Left forelimb (tissue), 1 donor: Measurements from ENCODE around the gene EPHA8.

Source experiments
- DNase-seq: peaks from one replicate; pipeline ENCODE4 v3.0.0-alpha.2; 2018; ENCODE audit warnings: low spot score

EPHA8 gene

DNA sequence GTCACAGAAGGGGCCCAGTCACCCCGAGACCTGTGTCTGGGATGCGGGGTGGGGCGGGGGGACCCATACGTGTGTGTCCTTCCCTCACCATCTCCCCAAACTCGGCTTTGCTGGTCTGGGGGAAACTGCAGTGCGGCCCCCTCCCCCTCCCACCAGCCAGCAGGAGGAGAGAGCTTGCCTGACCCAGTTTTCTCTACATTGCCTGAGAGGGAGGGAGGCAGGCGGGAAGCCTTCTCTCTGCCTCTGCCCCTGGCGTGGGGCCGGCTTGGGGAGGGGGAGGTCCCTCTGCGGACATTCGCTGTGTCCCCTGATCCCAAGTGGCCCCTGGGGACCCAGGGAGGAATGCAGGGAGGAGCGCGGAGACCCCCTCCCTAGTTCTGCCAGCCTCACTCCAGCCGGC is 3.9 kb downstream of the EPHA8 start:
- DNase-seq = no peak

DNA sequence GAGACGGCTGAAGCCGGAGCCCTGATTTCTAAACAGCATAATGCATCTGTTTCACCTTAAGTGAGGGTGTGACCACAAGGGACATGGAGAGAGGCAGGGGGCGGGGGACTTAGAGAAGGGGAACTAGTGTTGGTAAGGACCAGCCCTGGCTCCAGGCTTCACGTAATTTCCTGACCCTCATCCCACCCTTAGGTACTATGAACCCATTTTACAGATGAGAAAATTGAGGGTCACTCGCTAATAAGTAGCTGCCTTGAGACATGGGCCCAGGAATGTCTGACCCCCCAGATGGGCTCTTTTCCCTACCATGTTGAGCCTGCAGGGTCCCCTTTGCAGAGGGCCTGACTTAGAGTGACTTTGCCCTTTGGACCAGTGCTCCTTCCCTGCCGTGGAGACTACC is 4.7 kb downstream of the EPHA8 start:
- no peak for DNase-seq

DNA sequence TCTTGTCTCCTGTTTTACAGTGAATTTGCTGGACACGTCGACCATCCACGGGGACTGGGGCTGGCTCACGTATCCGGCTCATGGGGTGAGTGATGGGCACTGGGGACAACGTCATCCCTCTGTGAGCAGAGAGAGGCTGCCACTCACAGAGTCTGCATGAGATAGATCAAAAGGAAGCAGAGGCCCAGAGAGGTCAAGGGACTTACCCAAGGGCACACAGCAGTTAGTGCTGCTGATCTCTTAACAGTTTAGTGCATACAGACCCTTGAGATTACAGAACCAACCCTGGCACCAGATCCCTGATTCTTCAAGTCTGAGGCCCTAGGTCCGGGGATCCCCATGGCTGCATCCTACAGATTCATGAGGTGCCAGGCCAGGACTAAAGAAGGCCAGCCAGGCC is 6.0 kb downstream of the EPHA8 start:
- no peak for DNase-seq

DNA sequence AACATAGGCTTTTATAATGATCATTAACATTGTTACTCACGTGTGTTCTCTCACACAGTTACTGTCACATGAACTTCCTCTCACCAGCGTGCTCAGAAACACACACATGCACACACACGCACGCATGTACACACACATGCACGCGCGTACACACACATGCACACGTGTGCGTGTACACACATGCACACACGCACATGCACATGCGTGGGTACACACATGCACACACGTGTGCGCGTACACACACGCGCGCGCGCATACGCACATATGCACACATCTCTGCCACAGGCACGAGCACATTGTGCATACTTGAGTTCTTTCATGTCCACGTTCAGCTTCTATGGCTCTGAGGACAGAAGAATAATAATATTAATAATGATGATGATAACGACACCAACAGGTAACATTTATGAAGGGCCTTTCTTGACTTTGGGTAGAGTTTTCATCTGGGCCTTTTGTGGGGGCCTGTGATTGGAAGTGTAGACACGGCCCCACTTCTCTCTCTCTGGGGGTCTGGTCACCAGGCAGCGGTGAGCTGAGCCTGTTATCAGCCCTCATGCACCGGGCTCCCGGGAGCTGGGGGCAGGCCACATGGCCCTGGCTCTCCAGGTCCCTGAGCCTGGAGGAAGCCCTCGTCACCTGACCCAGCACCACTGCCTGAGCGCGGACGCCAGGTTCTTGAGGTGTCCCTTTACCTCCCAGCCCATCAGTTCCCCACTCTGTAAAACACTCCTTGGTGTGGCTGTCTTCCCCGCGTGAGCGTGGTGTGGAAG is 7.0 kb downstream of the EPHA8 start:
- no peak for DNase-seq

DNA sequence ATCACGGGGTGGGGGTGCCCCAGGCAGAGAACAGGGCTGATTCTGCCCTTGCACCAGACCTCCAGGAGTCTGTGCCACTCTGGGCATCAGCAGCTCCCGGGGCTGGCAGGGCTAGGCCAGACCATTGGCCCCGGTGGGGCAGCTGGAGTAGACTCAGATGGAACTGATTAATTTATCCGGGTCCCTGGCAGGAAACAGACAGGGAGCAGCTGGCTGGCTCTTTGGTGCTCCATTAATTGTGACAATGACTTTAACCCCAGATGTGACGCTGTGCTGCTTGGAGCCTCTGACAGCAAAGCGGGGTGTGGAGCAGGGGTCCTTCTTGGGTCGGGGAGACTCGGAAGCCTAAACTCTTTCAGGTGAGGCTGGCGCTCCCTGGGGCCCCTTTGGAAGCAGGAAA is 9.5 kb downstream of the EPHA8 start:
- DNase-seq = no peak

DNA sequence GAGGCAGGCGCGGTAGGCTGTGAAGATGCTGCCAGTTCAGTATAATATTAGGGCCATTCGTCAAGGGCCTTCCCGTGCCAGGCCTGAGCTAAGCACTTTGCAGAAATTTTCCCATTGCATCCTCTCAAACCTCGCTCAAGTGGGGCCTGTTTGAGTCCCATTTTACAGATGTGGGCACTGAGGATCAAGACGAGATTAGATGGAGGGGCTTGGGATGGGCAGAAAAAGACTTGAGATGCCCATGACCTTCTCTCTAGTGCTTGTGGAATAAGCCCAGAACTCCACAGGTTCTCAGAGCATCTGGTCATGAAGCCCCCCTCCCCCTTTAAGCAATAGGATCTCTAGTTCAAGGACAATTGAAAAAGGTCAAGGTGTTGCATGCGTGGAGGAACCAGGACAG is 9.9 kb downstream of the EPHA8 start:
- no peak for DNase-seq

DNA sequence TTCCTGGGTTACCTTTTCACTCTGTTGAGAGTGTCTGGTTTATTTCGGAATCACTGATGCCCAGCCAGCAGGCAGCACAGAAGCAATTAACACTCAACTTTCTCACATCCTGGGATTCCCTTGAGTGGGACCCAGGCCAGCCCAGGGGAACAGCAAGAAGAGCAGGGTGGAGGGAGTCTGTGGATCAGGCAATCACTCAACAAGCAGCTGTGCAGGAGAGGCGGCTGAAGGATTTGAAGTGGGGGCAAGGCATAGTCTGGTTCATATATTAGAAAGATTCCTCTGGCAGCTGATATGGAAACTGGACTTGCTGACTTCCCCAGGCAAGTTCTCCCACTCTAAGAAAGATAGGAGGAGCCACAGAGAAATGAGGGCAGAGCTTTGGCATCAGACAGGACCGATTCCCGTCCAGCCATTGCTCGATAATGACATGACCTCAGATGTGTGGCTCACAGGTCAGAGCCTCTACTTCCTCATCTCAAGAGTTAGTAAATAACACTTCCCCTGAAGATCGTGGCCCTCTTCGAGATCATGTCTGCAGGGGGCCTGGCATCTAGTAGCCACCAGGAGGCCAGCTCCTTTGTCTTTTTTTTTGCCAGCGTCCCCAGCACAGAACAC is 12.4 kb downstream of the EPHA8 start:
- DNase-seq = no peak

DNA sequence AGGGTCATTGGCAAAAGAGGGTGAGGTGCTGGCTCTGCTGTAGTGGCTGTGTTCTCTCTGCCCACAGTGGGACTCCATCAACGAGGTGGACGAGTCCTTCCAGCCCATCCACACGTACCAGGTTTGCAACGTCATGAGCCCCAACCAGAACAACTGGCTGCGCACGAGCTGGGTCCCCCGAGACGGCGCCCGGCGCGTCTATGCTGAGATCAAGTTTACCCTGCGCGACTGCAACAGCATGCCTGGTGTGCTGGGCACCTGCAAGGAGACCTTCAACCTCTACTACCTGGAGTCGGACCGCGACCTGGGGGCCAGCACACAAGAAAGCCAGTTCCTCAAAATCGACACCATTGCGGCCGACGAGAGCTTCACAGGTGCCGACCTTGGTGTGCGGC is 12.9 kb downstream of the EPHA8 start:
- no peak for DNase-seq

DNA sequence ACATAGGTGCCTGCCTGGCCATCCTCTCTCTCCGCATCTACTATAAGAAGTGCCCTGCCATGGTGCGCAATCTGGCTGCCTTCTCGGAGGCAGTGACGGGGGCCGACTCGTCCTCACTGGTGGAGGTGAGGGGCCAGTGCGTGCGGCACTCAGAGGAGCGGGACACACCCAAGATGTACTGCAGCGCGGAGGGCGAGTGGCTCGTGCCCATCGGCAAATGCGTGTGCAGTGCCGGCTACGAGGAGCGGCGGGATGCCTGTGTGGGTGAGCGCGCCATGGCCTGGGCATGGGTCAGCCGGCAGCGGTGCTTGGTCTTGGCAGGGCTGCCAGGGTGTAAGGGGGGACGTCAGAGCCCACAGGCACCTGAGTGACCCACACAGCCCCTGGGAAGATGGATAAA is 13.3 kb downstream of the EPHA8 start:
- DNase-seq = no peak

DNA sequence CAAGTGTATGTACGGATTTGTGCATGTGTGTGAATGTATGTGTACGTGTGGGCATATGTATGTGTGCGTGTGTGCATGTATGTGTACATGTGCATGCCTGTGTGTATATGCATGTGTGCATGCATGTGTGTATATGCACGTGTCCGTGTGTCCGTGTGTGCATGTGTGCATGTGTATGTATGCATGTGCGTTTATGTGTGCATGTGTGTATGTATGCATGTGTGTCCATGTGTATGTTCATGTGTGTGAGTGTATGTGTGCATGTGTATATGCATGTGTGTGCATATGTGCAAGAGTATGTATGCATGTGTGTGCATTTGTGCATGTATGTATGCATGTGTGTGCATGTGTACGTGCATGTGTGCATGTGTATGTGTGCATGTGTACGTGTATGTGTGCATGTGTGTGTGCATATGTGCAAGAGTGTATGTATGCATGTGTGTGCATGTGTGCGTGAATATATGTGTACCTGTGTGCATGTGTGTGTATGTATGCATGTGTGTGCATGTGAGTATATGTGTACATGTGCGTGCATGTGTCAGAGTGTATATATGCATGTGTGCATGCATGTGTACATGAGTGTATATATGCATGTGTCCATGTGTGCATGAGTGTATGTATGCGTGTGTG is 15.6 kb downstream of the EPHA8 start:
- no peak for DNase-seq

DNA sequence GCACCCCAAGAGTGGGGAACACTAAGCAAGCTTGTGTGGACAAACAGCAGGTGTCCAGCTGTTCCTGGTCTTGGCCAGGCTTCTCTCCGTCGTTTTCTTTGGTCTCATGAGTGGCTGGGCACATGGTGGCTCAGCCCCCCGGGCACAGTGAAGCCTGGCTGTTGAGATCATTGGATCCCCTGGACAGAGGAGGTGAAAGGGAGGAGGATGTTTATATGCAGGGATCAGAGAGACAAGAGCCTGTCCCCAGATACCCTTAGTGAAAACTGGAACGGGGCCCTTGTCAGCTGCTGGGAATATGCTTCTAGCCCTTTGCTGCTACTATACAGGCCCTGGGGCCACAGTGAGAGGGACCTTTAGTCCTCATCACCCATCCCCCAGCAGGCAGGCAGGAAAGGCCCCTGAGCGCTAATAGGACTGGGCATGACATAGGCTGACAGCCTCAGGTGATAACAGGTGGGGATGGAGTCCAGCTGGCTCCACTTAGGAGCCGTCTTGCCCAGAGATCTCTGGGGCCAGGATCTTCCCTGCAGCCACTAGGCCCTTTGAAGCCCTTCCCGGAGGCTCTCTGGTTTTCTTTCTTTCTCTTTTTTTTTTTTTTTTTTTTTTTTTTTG is 16.4 kb downstream of the EPHA8 start:
- DNase-seq = no peak

DNA sequence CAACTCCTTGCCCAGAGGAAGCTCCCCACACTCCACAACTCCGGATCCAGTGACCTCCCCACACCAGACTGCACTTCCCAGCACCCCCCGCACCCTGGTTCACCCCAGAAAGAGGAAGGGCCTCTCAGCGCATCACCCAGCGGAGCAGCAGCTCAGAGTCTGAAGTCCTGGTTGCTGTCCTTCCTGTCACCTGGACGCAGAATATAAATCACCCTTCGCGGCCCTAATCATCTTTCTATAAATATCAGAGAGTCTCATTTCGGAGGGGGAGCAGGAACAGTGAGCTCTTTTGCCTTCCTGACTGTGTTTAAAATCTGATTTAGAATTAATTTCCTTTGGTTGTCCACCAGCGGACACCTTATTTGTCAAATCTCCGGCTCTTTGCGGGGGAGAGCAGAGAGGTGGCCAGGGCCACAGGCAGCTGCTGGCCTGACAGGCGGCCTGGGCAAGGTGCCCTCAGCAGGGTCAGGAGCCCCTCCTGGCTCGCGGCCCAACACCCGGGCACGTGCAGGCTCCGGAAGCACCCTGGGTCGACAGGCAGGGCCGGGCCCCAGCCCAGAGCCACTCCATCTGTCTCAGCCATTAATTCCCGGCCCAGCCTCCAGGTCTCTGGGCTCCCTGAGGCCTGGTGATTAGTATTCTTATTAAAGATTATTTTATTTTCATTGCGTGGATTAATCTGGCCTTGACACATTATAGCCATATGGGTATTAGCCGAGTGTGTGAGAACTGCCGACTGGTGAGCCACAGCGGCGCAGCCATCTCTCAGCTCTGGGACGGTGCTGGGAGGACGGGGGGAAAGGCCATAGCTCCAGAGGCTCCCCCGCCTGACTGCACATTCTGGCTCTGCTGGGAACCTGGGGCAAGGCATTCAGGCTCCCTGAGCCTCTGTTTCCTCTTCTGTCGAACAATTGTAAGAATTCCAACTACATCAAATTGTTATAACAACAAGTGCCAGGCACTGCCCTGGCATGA is 19.7 kb downstream of the EPHA8 start:
- no peak for DNase-seq

DNA sequence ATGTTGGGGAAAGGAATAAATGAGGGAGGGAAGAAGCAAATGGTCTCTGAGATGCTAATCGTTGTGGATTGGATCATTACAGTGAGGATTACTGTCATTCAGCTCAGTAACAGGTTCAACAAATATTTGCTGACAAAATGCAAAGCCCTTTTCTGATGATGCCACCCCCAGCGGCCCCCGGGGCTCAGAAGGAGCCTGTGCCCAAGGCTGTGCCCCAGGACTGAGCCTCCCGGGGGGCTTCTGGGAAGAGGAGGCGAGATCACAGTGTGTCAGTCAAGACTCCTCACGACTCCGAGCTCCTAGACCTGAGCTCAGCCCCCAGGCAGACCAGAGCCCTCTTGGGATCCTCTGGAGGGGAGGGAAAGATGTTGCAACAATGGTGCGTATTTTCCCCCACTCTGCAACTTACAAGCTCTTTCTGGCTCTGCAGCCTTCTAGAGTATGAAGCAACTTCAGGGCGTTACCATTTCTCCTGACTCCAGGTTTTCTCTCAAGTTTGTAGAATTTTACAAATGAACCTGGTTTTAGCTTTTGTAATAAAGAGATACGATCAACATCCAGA is 20.8 kb downstream of the EPHA8 start:
- no peak for DNase-seq

DNA sequence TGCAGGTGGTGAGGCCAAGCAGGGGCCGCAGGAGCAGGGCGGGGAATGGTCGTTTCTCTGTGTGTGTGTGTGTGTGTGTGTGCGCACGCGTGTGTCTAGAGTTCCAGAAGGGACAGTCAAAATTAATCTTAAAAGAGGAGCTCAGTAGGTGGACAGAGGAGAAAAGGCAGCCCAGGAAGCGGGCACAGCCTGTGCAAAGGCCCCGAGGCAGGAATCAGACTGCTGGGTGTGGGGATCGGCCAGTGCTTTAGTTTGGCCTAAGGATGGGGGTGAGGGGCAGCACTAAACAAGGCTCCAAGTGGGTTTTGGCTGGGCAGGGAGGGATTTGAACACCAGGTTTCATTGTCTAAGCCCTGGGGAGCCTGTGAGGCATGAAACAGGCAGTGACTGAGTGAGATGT is 21.7 kb downstream of the EPHA8 start:
- no peak for DNase-seq

DNA sequence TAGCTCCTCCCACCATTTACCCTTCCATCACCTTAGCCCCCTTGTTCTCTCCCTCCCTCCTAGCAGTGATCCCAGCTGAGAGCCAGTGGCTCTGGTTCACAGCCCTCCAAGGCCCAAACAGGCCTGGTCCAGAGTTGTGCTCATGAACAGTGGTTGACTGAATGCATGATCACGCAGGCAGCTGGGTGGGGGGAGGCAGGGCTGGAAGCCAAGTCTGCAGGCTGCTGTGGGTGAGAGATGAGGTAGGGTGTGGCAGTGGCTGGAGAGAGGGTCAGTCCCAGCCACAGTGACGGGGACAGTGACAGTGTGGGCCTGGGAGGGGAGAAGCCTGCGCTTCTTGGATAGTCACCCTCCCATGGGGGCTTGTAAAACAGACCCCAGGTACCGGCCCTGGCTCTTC is 22.2 kb downstream of the EPHA8 start:
- DNase-seq = no peak

DNA sequence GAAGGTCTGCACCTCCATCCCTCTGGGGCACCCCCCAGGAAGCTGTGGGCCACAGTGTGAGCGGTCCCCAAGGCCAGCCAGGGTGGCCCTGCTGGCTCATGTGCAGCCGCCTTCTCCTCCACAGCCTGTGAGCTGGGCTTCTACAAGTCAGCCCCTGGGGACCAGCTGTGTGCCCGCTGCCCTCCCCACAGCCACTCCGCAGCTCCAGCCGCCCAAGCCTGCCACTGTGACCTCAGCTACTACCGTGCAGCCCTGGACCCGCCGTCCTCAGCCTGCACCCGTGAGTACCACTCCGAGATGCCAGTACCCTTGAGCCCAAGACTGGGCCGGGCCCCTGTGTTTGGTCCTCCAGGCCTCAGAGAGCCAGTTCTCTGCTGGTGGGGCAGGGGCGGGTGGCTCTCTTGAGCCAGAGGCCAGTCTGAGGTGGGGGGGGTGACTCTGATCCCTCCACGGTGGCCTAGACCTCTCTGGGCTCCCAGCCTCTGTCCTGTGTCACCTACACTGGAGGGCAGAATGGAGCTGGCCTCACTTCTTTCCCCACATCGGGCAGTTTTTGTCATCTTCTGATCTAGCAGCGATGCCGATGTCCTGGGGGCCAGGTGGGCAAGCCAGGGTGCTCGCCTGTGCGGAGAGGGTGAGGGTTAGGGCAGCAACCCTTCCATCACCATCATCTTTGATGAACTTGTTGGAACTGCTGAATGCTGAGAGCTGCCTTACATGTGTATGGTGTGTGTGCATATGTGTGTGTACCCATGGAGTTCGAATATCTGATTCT is 23.3 kb downstream of the EPHA8 start:
- no peak for DNase-seq

DNA sequence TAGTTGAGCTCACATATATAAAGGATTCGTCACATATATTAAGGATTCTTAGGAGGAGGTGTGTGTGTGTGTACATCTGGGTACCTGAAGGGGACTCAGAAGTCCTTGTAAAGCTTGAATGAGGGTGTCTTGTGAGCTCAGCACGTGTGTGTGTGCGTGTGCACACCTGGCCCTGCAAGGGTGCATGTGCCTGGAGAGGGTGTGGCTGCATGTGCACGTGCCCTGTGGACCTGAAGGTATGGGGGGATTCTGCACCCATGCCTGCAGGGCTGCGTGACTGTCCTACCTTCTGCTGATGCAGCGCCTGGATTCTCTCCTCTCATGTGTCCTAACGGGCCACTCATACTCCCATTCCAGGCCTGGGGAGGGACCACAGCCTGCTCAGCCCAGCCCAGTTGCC is 24.0 kb downstream of the EPHA8 start:
- no peak for DNase-seq

DNA sequence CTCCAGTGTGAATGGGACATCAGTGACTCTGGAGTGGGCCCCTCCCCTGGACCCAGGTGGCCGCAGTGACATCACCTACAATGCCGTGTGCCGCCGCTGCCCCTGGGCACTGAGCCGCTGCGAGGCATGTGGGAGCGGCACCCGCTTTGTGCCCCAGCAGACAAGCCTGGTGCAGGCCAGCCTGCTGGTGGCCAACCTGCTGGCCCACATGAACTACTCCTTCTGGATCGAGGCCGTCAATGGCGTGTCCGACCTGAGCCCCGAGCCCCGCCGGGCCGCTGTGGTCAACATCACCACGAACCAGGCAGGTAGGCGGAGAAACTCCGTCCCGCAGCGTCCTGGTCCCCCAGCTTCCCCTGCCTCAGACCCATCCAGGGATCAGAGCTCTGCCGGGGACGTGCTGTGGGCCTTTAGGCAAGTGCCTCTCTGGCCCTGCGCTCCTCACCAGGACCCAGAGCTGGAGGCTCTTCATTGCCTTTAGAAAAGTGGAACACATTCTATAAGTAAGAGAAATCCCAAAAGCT is 25.7 kb downstream of the EPHA8 start:
- DNase-seq = no peak

DNA sequence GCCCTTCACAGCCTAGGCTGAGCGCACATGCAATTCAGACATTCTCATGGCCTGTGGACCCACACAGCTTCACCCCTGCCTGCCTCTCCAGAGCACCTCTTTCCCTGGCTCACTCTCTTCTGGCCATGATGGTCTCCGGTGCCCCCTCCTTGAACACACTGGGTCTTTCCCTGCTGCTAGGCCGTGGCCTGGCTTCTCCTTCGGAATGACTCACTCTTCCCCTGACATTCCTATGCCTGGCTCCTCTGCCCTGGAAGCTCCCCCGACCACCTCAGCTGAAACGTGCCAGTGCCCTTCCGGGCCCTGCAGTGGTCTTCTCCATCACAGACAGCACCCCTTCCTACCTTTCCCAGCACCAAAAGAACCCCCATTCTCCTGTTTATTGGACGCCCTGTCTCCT is 28.3 kb downstream of the EPHA8 start:
- DNase-seq = no peak

DNA sequence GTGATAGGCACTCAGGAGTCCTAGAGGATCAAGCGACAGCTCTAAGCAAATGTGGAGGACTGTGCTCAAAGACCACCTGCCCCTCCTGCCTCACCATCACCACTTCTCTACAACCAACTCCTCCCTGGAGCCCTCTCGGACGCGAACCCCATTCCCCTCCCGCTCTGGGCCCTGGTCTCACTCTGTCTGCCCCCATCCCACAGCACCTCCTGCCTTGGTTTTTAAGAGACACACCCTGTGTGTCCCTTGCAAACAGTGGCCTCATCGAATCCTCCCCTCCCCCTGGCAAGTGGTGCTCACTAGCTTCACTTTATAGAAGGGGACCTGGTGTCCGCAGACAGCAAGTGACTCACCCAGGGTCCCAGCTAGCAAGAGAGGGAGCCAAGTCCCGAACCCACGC is 28.8 kb downstream of the EPHA8 start:
- DNase-seq = no peak
